Endodermal cell (in vitro differentiated cells): ENCODE results near the gene SKAP1. TPM values are rescaled to one million over a fixed set of nuclear protein-coding genes. Genes with fewer than 3 reads are reported as not detected.

ENCODE experiments used
- DNase-seq: peaks from one replicate; pipeline ENCODE4 v3.0.0-alpha.2; 2017
- H3K27ac ChIP-seq: 2 replicates; pipeline ENCODE4 v1.5.1; 2013; ENCODE audit warnings: mild to moderate bottlenecking, low read depth, low read length, moderate library complexity
- H3K27me3 ChIP-seq: 2 replicates; pipeline ENCODE4 v1.6.1; 2013; ENCODE audit warnings: mild to moderate bottlenecking, low read length, moderate library complexity; ENCODE audit not compliant: insufficient read depth, control insufficient read depth, poor library complexity, severe bottlenecking
- H3K36me3 ChIP-seq: 2 replicates; pipeline ENCODE4 v1.7.0; 2013; ENCODE audit warnings: mild to moderate bottlenecking, low read length, moderate library complexity; ENCODE audit not compliant: control insufficient read depth, insufficient read depth
- H3K4me1 ChIP-seq: one replicate; pipeline ENCODE4 v1.7.0; 2013; ENCODE audit warnings: low read length; ENCODE audit not compliant: control insufficient read depth, insufficient read depth
- H3K4me3 ChIP-seq: 2 replicates; pipeline ENCODE4 v1.5.1; 2013; ENCODE audit warnings: mild to moderate bottlenecking, low read length, moderate library complexity
- H3K9ac ChIP-seq: 2 replicates; pipeline ENCODE4 v1.6.1; 2013; ENCODE audit warnings: mild to moderate bottlenecking, low read length, moderate library complexity; ENCODE audit not compliant: poor library complexity, severe bottlenecking; ENCODE audit errors: extremely low read depth
- H3K9me3 ChIP-seq: 2 replicates; pipeline ENCODE4 v1.6.1; 2013; ENCODE audit warnings: mild to moderate bottlenecking, low read length, moderate library complexity; ENCODE audit not compliant: control insufficient read depth
- H3K27ac Mint-ChIP-seq: 2 replicates; pipeline ENCODE4 v1.8.0; 2020; ENCODE audit warnings: mixed read lengths
- H3K27me3 Mint-ChIP-seq: 2 replicates; pipeline ENCODE4 v1.8.0; 2021; ENCODE audit warnings: mild to moderate bottlenecking, mixed read lengths; ENCODE audit not compliant: insufficient read depth
- H3K36me3 Mint-ChIP-seq: 2 replicates; pipeline ENCODE4 v1.8.0; 2020; ENCODE audit warnings: low read depth, mixed read lengths
- H3K4me1 Mint-ChIP-seq: 2 replicates; pipeline ENCODE4 v1.8.0; 2020; ENCODE audit warnings: mixed read lengths
- H3K4me3 Mint-ChIP-seq: 2 replicates; pipeline ENCODE4 v1.8.0; 2020; ENCODE audit warnings: mild to moderate bottlenecking, moderate library complexity, mixed read lengths
- H3K9me3 Mint-ChIP-seq: 2 replicates; pipeline ENCODE4 v1.8.0; 2020; ENCODE audit warnings: mild to moderate bottlenecking, mixed read lengths
- CTCF ChIP-seq: fragments of 200-600 bp; sonication (generic); conservative IDR thresholded peaks from 2 replicates; pipeline ENCODE4 v1.5.0; 2021; ENCODE audit warnings: antibody characterized with exemption, mild to moderate bottlenecking
- WGBS, 2 experiments: methylation state at CpG; one replicate each; pipeline versions ENCODE4 v1.1.5 to v1.1.7; 2013; ENCODE audit warnings: missing lambda C conversion rate in 2 of 2, mixed read lengths in 1 of 2; ENCODE audit not compliant: insufficient coverage in 1 of 2, insufficient read length in 1 of 2; 5-methylcytosine and 5-hydroxymethylcytosine counted together
- total RNA-seq, 2 donors: library from RNA; stranded (reverse); fragmentation: NEBNext Ultra II Directional in 1 of 2; extraction: Animal tissue kit (Norgen Biotek cat#: 25700) in 1 of 2; gene quantifications; 2 replicates in 1 of 2; 3 replicates in 1 of 2; pipeline ENCODE4 v1.2.1, GENCODE V29; 2021

The SKAP1 gene
- total RNA-seq, 2 donors from 2014 or later = 0.31 to 0.53 TPM

GRCh38 chr17:48238933-48239602 is 190.9 kb downstream of the SKAP1 start:
- Histone ChIP-seq H3K27me3 (no peaks in the 10 kb centered on the region), H3K4me3 (no peak overlapping the region), H3K27ac (no peak overlapping the region), H3K4me1 (peaks cover 3% of the 10 kb centered on the region), H3K36me3 (no peaks in the 10 kb centered on the region), H3K9me3 (no peaks in the 10 kb centered on the region), H3K9ac (no peak overlapping the region)
- H3K27me3 Mint-ChIP-seq = peaks cover 7% of the 10 kb centered on the region
- TF ChIP-seq CTCF = no peak
- 83 to 89% methylated on average over 2 of the region's 4 CpGs for WGBS, 2 experiments
- peaks cover 19% of the 10 kb centered on the region for H3K4me1 Mint-ChIP-seq
- no peaks in the 10 kb centered on the region for H3K9me3 Mint-ChIP-seq
- H3K4me3 Mint-ChIP-seq = no peak overlapping the region
- DNase-seq = no peak
- no peaks in the 10 kb centered on the region for H3K36me3 Mint-ChIP-seq
- H3K27ac Mint-ChIP-seq = no peak overlapping the region

GRCh38 chr17:48237456-48237855 is 192.6 kb downstream of the SKAP1 start:
- H3K9me3 Mint-ChIP-seq = no peaks in the 10 kb centered on the region
- H3K4me3 Mint-ChIP-seq = no peak overlapping the region
- H3K36me3 Mint-ChIP-seq = no peaks in the 10 kb centered on the region
- Histone ChIP-seq H3K36me3 (no peaks in the 10 kb centered on the region), H3K27me3 (no peaks in the 10 kb centered on the region), H3K9me3 (no peaks in the 10 kb centered on the region), H3K4me3 (no peak overlapping the region), H3K4me1 (peaks cover 2% of the 10 kb centered on the region), H3K9ac (no peak overlapping the region), H3K27ac (no peak overlapping the region)
- H3K27me3 Mint-ChIP-seq = peaks cover 7% of the 10 kb centered on the region
- no peak for DNase-seq
- peaks cover 17% of the 10 kb centered on the region for H3K4me1 Mint-ChIP-seq
- TF ChIP-seq CTCF = no peak
- 88% methylated on average over 1 of the region's 1 CpG; no CpG with 5 or more reads in 1 of the 2 experiments for WGBS, 2 experiments
- H3K27ac Mint-ChIP-seq = no peak overlapping the region

DNA sequence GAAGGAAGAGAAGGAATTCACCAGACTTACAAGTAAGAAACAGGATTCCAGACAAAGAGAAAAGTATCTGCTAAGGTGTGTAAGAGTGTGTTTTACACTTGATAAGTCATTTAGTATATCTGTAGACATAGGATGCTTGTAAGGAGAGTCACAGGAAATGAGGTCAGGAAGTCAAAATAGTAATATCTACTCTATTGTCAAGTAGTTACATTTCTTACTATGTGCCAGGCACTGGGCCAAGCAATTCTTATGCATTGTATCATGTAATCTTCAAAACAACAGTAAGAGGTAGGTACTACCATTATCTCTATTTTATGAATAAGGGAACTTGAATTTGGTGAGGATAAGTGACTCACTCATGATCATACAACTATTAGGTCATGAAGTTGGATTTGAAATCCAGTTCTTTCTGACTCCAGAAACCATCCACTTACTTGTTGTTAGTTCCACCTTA is 193.3 kb downstream of the SKAP1 start:
- H3K27me3 Mint-ChIP-seq = peaks cover 7% of the 10 kb centered on the region
- H3K27me3 ChIP-seq = no peaks in the 10 kb centered on the region
- no peak for DNase-seq
- H3K4me3 Mint-ChIP-seq = no peak overlapping the region
- no peak overlapping the region for H3K4me3 ChIP-seq
- H3K27ac ChIP-seq = no peak overlapping the region
- TF ChIP-seq CTCF = no peak
- H3K36me3 Mint-ChIP-seq = no peaks in the 10 kb centered on the region
- peaks cover 2% of the 10 kb centered on the region for H3K4me1 ChIP-seq
- H3K9me3 ChIP-seq = no peaks in the 10 kb centered on the region
- H3K36me3 ChIP-seq = no peaks in the 10 kb centered on the region
- H3K9ac ChIP-seq = no peak overlapping the region
- H3K27ac Mint-ChIP-seq = no peak overlapping the region
- H3K4me1 Mint-ChIP-seq = peaks cover 10% of the 10 kb centered on the region
- H3K9me3 Mint-ChIP-seq = no peaks in the 10 kb centered on the region
